H1 (cell line): ENCODE data around the gene STYK1. TPM values are rescaled to one million over a fixed set of nuclear protein-coding genes. Genes with fewer than 3 reads are reported as not detected.

Experiments
- EGR1 ChIP-seq: IDR thresholded peaks from 2 replicates; pipeline ENCODE4 v1.6.1; 2011; ENCODE audit warnings: low read depth, low read length, borderline replicate concordance
- NRF1 ChIP-seq: IDR thresholded peaks from 2 replicates; pipeline ENCODE4 v1.6.1; 2011; ENCODE audit warnings: mild to moderate bottlenecking, low read depth, low read length, improper control_type of control experiment
- RBBP5 ChIP-seq: IDR thresholded peaks from 2 replicates; pipeline ENCODE4 v1.7.1; 2012; ENCODE audit warnings: low read depth, mild to moderate bottlenecking, inconsistent platforms, low read length, moderate library complexity, borderline replicate concordance
- RFX5 ChIP-seq: IDR thresholded peaks from 2 replicates; pipeline ENCODE4 v1.6.1; 2011; ENCODE audit warnings: low read depth, low read length, improper control_type of control experiment, borderline replicate concordance
- SIN3A ChIP-seq, 2 experiments: IDR thresholded peaks in 1 of 2; conservative IDR thresholded peaks in 1 of 2; 2 replicates each; pipeline ENCODE4 v1.6.1; 2011 to 2012; ENCODE audit warnings: low read length in 2 of 2, improper control_type of control experiment in 1 of 2, low read depth in 1 of 2, mild to moderate bottlenecking in 1 of 2
- SUZ12 ChIP-seq: fragments of 200-600 bp; sonication (generic); IDR thresholded peaks from 2 replicates; pipeline ENCODE4 v1.6.1; 2012; ENCODE audit warnings: mild to moderate bottlenecking, inconsistent platforms, low read length, moderate library complexity, mixed read lengths
- YY1 ChIP-seq: IDR thresholded peaks from 2 replicates; pipeline ENCODE4 v1.6.1; 2011; ENCODE audit warnings: low read depth, mild to moderate bottlenecking, low read length
- polyA plus RNA-seq, 7 experiments: library from polyadenylated mRNA; depleted of rRNA in 3 of 7; stranded (reverse) in 5 of 7; unstranded in 2 of 7; fragments of >200 nt in 5 of 7; fragments of 200-250 nt in 2 of 7; gene quantifications; 1 replicate in 5 of 7; 2 replicates in 1 of 7; 4 replicates in 1 of 7; pipeline versions ENCODE4 v1.2.1 to v1.2.3, GENCODE V29; 2011 to 2013; ENCODE audit warnings: missing spikeins in 2 of 7, mixed read lengths in 2 of 7
- total RNA-seq: library from RNA; stranded (reverse); fragmentation: NEBNext Ultra II Directional; extraction: Animal tissue kit (Norgen Biotek cat#: 25700); gene quantifications from 2 replicates; pipeline ENCODE4 v1.2.1, GENCODE V29; 2021
- TF ChIP-seq, protein P1 (sequence below): fragments of 300-600 bp; sonication (generic); IDR thresholded peaks from 2 replicates; pipeline ENCODE4 v1.7.1; 2012; ENCODE audit warnings: low read length, moderate library complexity, mild to moderate bottlenecking, inconsistent platforms; ENCODE audit not compliant: insufficient replicate concordance

STYK1 gene
- total and polyA plus RNA-seq, 2 of the 8 experiments (the other 6 are each of a cell fraction or from before 2014, with no cell fraction given) = 0.38 to 1.1 TPM

DNA sequence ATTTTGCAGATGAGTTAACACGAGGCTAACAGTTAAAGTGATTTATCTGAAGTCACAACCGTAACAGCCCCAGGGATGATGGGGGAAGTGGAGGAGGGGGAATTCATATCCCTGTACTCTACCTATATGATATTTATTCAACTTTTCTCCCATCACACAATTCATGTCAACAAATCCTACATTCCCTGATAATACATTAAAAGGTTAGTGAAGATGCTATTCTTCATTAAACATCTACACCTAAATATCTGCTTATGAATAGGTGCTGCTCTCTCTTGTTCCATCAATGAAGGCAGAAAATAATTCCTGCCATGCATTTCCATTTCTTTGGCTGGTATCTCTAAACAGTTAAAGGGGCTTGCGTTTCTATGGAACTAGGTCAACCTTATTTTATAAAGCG, 42.4 kb upstream of the STYK1 start (continued):
- TF ChIP-seq, protein P1, sequence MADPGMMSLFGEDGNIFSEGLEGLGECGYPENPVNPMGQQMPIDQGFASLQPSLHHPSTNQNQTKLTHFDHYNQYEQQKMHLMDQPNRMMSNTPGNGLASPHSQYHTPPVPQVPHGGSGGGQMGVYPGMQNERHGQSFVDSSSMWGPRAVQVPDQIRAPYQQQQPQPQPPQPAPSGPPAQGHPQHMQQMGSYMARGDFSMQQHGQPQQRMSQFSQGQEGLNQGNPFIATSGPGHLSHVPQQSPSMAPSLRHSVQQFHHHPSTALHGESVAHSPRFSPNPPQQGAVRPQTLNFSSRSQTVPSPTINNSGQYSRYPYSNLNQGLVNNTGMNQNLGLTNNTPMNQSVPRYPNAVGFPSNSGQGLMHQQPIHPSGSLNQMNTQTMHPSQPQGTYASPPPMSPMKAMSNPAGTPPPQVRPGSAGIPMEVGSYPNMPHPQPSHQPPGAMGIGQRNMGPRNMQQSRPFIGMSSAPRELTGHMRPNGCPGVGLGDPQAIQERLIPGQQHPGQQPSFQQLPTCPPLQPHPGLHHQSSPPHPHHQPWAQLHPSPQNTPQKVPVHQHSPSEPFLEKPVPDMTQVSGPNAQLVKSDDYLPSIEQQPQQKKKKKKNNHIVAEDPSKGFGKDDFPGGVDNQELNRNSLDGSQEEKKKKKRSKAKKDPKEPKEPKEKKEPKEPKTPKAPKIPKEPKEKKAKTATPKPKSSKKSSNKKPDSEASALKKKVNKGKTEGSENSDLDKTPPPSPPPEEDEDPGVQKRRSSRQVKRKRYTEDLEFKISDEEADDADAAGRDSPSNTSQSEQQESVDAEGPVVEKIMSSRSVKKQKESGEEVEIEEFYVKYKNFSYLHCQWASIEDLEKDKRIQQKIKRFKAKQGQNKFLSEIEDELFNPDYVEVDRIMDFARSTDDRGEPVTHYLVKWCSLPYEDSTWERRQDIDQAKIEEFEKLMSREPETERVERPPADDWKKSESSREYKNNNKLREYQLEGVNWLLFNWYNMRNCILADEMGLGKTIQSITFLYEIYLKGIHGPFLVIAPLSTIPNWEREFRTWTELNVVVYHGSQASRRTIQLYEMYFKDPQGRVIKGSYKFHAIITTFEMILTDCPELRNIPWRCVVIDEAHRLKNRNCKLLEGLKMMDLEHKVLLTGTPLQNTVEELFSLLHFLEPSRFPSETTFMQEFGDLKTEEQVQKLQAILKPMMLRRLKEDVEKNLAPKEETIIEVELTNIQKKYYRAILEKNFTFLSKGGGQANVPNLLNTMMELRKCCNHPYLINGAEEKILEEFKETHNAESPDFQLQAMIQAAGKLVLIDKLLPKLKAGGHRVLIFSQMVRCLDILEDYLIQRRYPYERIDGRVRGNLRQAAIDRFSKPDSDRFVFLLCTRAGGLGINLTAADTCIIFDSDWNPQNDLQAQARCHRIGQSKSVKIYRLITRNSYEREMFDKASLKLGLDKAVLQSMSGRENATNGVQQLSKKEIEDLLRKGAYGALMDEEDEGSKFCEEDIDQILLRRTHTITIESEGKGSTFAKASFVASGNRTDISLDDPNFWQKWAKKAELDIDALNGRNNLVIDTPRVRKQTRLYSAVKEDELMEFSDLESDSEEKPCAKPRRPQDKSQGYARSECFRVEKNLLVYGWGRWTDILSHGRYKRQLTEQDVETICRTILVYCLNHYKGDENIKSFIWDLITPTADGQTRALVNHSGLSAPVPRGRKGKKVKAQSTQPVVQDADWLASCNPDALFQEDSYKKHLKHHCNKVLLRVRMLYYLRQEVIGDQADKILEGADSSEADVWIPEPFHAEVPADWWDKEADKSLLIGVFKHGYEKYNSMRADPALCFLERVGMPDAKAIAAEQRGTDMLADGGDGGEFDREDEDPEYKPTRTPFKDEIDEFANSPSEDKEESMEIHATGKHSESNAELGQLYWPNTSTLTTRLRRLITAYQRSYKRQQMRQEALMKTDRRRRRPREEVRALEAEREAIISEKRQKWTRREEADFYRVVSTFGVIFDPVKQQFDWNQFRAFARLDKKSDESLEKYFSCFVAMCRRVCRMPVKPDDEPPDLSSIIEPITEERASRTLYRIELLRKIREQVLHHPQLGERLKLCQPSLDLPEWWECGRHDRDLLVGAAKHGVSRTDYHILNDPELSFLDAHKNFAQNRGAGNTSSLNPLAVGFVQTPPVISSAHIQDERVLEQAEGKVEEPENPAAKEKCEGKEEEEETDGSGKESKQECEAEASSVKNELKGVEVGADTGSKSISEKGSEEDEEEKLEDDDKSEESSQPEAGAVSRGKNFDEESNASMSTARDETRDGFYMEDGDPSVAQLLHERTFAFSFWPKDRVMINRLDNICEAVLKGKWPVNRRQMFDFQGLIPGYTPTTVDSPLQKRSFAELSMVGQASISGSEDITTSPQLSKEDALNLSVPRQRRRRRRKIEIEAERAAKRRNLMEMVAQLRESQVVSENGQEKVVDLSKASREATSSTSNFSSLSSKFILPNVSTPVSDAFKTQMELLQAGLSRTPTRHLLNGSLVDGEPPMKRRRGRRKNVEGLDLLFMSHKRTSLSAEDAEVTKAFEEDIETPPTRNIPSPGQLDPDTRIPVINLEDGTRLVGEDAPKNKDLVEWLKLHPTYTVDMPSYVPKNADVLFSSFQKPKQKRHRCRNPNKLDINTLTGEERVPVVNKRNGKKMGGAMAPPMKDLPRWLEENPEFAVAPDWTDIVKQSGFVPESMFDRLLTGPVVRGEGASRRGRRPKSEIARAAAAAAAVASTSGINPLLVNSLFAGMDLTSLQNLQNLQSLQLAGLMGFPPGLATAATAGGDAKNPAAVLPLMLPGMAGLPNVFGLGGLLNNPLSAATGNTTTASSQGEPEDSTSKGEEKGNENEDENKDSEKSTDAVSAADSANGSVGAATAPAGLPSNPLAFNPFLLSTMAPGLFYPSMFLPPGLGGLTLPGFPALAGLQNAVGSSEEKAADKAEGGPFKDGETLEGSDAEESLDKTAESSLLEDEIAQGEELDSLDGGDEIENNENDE = no peak
- TF ChIP-seq SUZ12 (no peak), RFX5 (no peak), SIN3A (conservative IDR thresholded peaks at IDR 0.05 in 1 of 2, IDR thresholded peaks at IDR 0.05 in 1 of 2; ENCODE audit: low read depth in 1 of 2, low read length in 2 of 2) (no peak), YY1 (no peak), RBBP5 (no peak), NRF1 (no peak), EGR1 (no peak)
